ENCODE results near the gene NEK6.

Gene NEK6

GRCh38 chr9:124271660-124272059 is 13.9 kb downstream of the NEK6 start:
- TF ChIP-seq ZBTB7A (IDR thresholded peaks at IDR 0.05; ENCODE audit: low read depth) (no peak), CREB1 (IDR thresholded peaks at IDR 0.05; ENCODE audit: low read depth) (no peak), TCF12 (IDR thresholded peaks at IDR 0.05; ENCODE audit: low read depth) (no peak)

- TF ChIP-seq FOXM1 (IDR thresholded peaks at IDR 0.05; ENCODE audit: borderline replicate concordance, low read depth) (no peak), TEAD4 (IDR thresholded peaks at IDR 0.05) (no peak), YY1 (IDR thresholded peaks at IDR 0.05; ENCODE audit: low read depth) (no peak), TAF1 (IDR thresholded peaks at IDR 0.05; ENCODE audit: low read depth) (no peak), ZBTB7A (IDR thresholded peaks at IDR 0.05; ENCODE audit: low read depth) (no peak), TCF12 (IDR thresholded peaks at IDR 0.05; ENCODE audit: low read depth) (no peak), CREB1 (IDR thresholded peaks at IDR 0.05; ENCODE audit: low read depth) (no peak), EP300 (IDR thresholded peaks at IDR 0.05; ENCODE audit: borderline replicate concordance) (no peak), CEBPB (IDR thresholded peaks at IDR 0.05) (no peak)
- TF ChIP-seq, protein P1, sequence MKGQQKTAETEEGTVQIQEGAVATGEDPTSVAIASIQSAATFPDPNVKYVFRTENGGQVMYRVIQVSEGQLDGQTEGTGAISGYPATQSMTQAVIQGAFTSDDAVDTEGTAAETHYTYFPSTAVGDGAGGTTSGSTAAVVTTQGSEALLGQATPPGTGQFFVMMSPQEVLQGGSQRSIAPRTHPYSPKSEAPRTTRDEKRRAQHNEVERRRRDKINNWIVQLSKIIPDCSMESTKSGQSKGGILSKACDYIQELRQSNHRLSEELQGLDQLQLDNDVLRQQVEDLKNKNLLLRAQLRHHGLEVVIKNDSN (IDR thresholded peaks at IDR 0.05) = no peak
These were observed 14.4 kb downstream of the NEK6 start for GRCh38 chr9:124272118-124272517.

DNA sequence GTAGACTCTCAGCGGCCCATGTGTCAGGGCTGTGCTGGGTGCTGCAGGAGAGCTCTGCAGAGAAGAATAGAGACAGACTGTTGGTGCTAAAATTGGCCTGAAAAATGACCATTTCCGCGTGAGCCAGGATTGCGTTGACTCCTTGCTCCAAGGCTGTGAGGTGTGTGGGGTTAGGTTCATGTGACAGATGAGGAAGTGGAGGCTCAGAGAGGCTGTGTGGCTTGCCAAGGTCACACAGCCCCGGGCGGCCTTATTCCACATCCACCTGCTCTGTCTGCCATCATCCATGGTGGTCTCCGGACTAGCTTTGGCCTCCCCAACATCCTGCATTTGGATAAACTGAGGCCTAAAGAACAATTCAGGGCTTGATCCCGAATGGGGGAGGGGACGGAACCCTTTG is 15.2 kb downstream of the NEK6 start:
- TF ChIP-seq CEBPB (IDR thresholded peaks at IDR 0.05) = no peak
- no peak for TF ChIP-seq TCF12 (IDR thresholded peaks at IDR 0.05; ENCODE audit: low read depth)
- no peak for TF ChIP-seq REST (IDR thresholded peaks at IDR 0.05; ENCODE audit: low read depth)
- TF ChIP-seq FOXM1 (IDR thresholded peaks at IDR 0.05; ENCODE audit: borderline replicate concordance, low read depth) = no peak
- no peak for TF ChIP-seq YY1 (IDR thresholded peaks at IDR 0.05; ENCODE audit: low read depth)
- no peak for TF ChIP-seq TAF1 (IDR thresholded peaks at IDR 0.05; ENCODE audit: low read depth)
- TF ChIP-seq, protein P1 (IDR thresholded peaks at IDR 0.05) = no peak
- no peak for TF ChIP-seq TEAD4 (IDR thresholded peaks at IDR 0.05)
- TF ChIP-seq CREB1 (IDR thresholded peaks at IDR 0.05; ENCODE audit: low read depth) = no peak
- TF ChIP-seq NFIC (IDR thresholded peaks at IDR 0.05) = no peak

DNA sequence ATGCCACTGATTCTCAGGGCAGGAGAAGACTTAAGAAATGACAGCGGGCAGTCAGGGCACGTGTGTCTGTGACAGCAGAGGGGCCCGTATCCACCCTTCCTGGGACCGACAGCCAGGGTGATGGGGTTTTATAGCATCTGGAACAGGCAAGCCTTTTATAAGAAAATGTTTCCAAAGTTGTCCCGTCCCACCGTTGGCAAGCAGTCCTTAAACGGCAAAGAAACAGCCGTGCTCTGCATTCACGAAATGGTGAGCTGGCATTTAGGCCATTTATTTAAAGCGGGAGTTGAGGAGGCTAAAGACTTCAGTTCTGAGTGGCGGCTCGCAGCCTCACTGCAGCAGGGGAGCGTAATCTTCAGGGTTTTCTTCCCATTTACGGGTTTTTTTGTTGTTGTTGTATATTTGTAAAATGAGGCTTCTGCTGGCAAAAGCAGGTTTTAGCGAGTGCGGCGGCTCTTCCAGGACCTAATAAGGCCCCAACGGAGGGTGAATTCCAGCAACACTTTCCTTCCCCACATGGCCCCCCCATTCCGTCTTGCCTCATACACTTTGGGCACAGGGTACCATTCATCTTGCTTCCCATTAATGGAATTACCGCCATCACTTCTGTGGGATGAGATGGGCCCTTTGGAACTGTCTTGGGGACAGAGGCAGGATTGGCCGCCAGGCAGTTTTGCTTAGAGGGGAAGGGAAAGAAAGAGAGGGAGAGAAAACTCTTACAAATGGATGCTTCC is 15.8 kb downstream of the NEK6 start:
- no peak for TF ChIP-seq MAX (IDR thresholded peaks at IDR 0.05)
- no peak for TF ChIP-seq TEAD4 (IDR thresholded peaks at IDR 0.05)
- TF ChIP-seq REST (IDR thresholded peaks at IDR 0.05; ENCODE audit: low read depth) = no peak
- no peak for TF ChIP-seq RAD21 (IDR thresholded peaks at IDR 0.05; ENCODE audit: low read depth)
- no peak for TF ChIP-seq ZBTB7A (IDR thresholded peaks at IDR 0.05; ENCODE audit: low read depth)
- TF ChIP-seq CEBPB (IDR thresholded peaks at IDR 0.05) = no peak
- no peak for TF ChIP-seq CREB1 (IDR thresholded peaks at IDR 0.05; ENCODE audit: low read depth)
- TF ChIP-seq EGR1 (IDR thresholded peaks at IDR 0.05) = no peak
- no peak for TF ChIP-seq NFIC (IDR thresholded peaks at IDR 0.05)
- no peak for TF ChIP-seq YY1 (IDR thresholded peaks at IDR 0.05; ENCODE audit: low read depth)
- TF ChIP-seq TCF12 (IDR thresholded peaks at IDR 0.05; ENCODE audit: low read depth) = no peak
- TF ChIP-seq, protein P1 (IDR thresholded peaks at IDR 0.05) = no peak

DNA sequence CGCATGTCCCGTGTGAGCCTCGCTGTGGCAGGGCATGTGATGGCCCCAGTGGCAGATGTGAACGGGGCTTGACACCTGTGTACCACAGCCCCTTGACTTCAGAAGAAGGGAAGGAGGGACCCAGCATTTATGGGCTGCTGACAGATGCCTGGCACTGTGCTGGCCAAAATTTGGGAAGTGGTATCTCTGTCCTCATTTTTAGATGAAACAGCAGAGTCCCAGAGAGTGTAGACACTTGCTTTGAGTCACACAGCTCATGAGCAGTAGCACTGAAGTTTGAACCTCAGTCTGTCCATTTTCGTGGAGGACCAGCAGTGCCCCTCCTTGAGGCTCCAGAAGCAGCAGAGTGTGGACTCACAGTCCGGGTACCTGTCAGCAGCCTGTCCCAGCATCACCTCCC is 16.5 kb downstream of the NEK6 start:
- TF ChIP-seq YY1 (IDR thresholded peaks at IDR 0.05; ENCODE audit: low read depth) (no peak), FOXM1 (IDR thresholded peaks at IDR 0.05; ENCODE audit: borderline replicate concordance, low read depth) (no peak)

GRCh38 chr9:124274738-124275137 is 17.0 kb downstream of the NEK6 start:
- no peak for TF ChIP-seq TCF12 (IDR thresholded peaks at IDR 0.05; ENCODE audit: low read depth)
- TF ChIP-seq REST (IDR thresholded peaks at IDR 0.05; ENCODE audit: low read depth) = no peak
- no peak for TF ChIP-seq ZBTB7A (IDR thresholded peaks at IDR 0.05; ENCODE audit: low read depth)
- no peak for TF ChIP-seq EP300 (IDR thresholded peaks at IDR 0.05; ENCODE audit: borderline replicate concordance)
- TF ChIP-seq CEBPB (IDR thresholded peaks at IDR 0.05) = no peak
- TF ChIP-seq YY1 (IDR thresholded peaks at IDR 0.05; ENCODE audit: low read depth) = no peak
- TF ChIP-seq RAD21 (IDR thresholded peaks at IDR 0.05; ENCODE audit: low read depth) = no peak
- TF ChIP-seq TEAD4 (IDR thresholded peaks at IDR 0.05) = no peak
- no peak for TF ChIP-seq EGR1 (IDR thresholded peaks at IDR 0.05)
- no peak for TF ChIP-seq TAF1 (IDR thresholded peaks at IDR 0.05; ENCODE audit: low read depth)
- TF ChIP-seq NFIC (IDR thresholded peaks at IDR 0.05) = no peak
- TF ChIP-seq MAX (IDR thresholded peaks at IDR 0.05) = no peak
- TF ChIP-seq, protein P1 (IDR thresholded peaks at IDR 0.05) = no peak
- TF ChIP-seq FOXM1 (IDR thresholded peaks at IDR 0.05; ENCODE audit: borderline replicate concordance, low read depth) = no peak
- TF ChIP-seq CREB1 (IDR thresholded peaks at IDR 0.05; ENCODE audit: low read depth) = no peak

All from Ishikawa (cell line).